Measurements from ENCODE around the gene RBM44. TPM values are rescaled to one million over a fixed set of nuclear protein-coding genes. Genes with fewer than 3 reads are reported as not detected.
"Not testable (repeated sequence)": the region's sequence is repeated elsewhere in the genome, so short reads cannot be mapped to it uniquely, and the experiment has no call there.

RBM44 gene
- total RNA-seq = 1 to 10 TPM in 2 of 4 donors, under 1 TPM in 2; 0.45 to 1.4 (median 0.93) TPM

GRCh38 chr2:237798236-237799059 lies at the start of gene RBM44:
Gene RBM44 (plus strand): TSS chr2:237798779. CDS start chr2:237813610, 14,831 bp downstream.
- Histone ChIP-seq H3K27me3 (no peaks in the 10 kb centered on the region), H3K9me3 (peaks cover 0 to 15% (median 0%) of the 10 kb centered on the region in 3 donors), H3K4me1 (no peaks in the 10 kb centered on the region), H3K36me3 (no peaks in the 10 kb centered on the region), H3K27ac (no peak within 1 kb of the TSS), H3K4me3 (no peak within 1 kb of the TSS)
- 85% methylated on average over 11 of the region's 84 CpGs; no CpG with 5 or more reads in 1 of the 2 donors for WGBS, 2 donors (ENCODE audit: low coverage in 1 of 2)
- no peak for ATAC-seq
- TF ChIP-seq POLR2AphosphoS5 (IDR thresholded peaks at IDR 0.05) = no peak
- no peak for TF ChIP-seq EP300 (IDR thresholded peaks at IDR 0.05)
- TF ChIP-seq CTCF (IDR thresholded peaks at IDR 0.05) = no peak
- no peak for TF ChIP-seq POLR2A (IDR thresholded peaks at IDR 0.05)

- WGBS, 2 donors (ENCODE audit: low coverage in 1 of 2) = 80 to 81% methylated on average over 4 to 5 of the region's 11 CpGs
- Histone ChIP-seq H3K36me3 (peaks cover 0 to 78% of the 10 kb centered on the region in 2 donors), H3K4me1 (peaks cover 0 to 26% (median 9%) of the 10 kb centered on the region in 3 donors), H3K27ac (no peak overlapping the region), H3K4me3 (no peak overlapping the region), H3K27me3 (no peaks in the 10 kb centered on the region), H3K9me3 (no peaks in the 10 kb centered on the region)
- TF ChIP-seq EP300 (IDR thresholded peaks at IDR 0.05) (no peak), CTCF (IDR thresholded peaks at IDR 0.05) (no peak), POLR2AphosphoS5 (IDR thresholded peaks at IDR 0.05) (no peak), POLR2A (IDR thresholded peaks at IDR 0.05) (no peak)
- no peak for ATAC-seq
These were observed 49.6 kb upstream of the RBM44 start for GRCh38 chr2:237749002-237749401.

GRCh38 chr2:237749961-237750360 lies 48.6 kb upstream of the RBM44 start:
- Histone ChIP-seq H3K9me3 (no peaks in the 10 kb centered on the region), H3K27me3 (no peaks in the 10 kb centered on the region), H3K4me3 (no peak overlapping the region), H3K4me1 (peaks cover 0 to 16% (median 0%) of the 10 kb centered on the region in 3 donors), H3K27ac (no peak overlapping the region), H3K36me3 (peaks cover 0 to 88% of the 10 kb centered on the region in 2 donors)
- WGBS, 2 donors (ENCODE audit: low coverage in 1 of 2) = 37 to 50% methylated on average over 2 of the region's 2 CpGs
- ATAC-seq = no peak
- TF ChIP-seq CTCF (IDR thresholded peaks at IDR 0.05) = no peak

- WGBS, 2 donors (ENCODE audit: low coverage in 1 of 2) = 60 to 84% methylated on average over 1 to 7 of the region's 15 CpGs
- ATAC-seq = not testable (repeated sequence)
These were observed 48.1 kb upstream of the RBM44 start for GRCh38 chr2:237750441-237750840.

GRCh38 chr2:237752761-237753165 lies 45.8 kb upstream of the RBM44 start:
- Histone ChIP-seq H3K27ac (no peak overlapping the region), H3K4me3 (no peak overlapping the region), H3K4me1 (peaks cover 0 to 7% (median 0%) of the 10 kb centered on the region in 3 donors), H3K36me3 (peaks cover 3 to 100% of the 10 kb centered on the region in 2 donors), H3K9me3 (no peaks in the 10 kb centered on the region), H3K27me3 (no peaks in the 10 kb centered on the region)
- TF ChIP-seq POLR2AphosphoS5 (IDR thresholded peaks at IDR 0.05) = no peak
- no peak for TF ChIP-seq CTCF (IDR thresholded peaks at IDR 0.05)
- no peak for TF ChIP-seq EP300 (IDR thresholded peaks at IDR 0.05)
- no peak for TF ChIP-seq POLR2A (IDR thresholded peaks at IDR 0.05)
- ATAC-seq = no peak
- WGBS, 2 donors (ENCODE audit: low coverage in 1 of 2) = 56 to 63% methylated on average over 1 to 5 of the region's 5 CpGs

More at GRCh38 chr2:237750441-237750840, 48.1 kb upstream of the RBM44 start:
- Histone ChIP-seq H3K36me3 (peaks cover 0 to 93% of the 10 kb centered on the region in 2 donors), H3K4me1 (peaks cover 0 to 11% (median 0%) of the 10 kb centered on the region in 3 donors)
- H3K27me3 ChIP-seq, H3K27ac ChIP-seq, H3K9me3 ChIP-seq, H3K4me3 ChIP-seq: not testable (repeated sequence)
